ENCODE measurements around the gene DDRGK1.
"Not testable (repeated sequence)": the region's sequence is repeated elsewhere in the genome, so short reads cannot be mapped to it uniquely, and the experiment has no call there.

DNA sequence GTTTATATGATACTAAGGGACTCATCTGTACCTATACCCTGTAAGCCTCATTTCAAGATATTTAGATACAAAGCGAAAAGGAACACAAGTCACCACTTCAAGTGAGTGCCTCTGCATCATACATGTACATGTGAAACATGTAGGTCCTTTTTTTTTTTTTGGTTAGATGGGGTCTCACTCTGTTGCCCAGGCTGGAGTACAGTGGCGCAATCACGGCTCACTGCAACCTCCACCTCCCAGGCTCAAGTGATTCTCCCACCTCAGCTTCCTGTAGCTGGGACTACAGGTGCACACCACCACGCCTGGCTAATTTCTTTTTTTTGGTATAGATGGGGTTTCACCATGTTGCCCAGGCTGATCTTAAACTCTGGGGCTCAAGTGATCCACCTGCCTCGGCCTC, 22.1 kb downstream of the DDRGK1 start:
- TF ChIP-seq, protein P1, sequence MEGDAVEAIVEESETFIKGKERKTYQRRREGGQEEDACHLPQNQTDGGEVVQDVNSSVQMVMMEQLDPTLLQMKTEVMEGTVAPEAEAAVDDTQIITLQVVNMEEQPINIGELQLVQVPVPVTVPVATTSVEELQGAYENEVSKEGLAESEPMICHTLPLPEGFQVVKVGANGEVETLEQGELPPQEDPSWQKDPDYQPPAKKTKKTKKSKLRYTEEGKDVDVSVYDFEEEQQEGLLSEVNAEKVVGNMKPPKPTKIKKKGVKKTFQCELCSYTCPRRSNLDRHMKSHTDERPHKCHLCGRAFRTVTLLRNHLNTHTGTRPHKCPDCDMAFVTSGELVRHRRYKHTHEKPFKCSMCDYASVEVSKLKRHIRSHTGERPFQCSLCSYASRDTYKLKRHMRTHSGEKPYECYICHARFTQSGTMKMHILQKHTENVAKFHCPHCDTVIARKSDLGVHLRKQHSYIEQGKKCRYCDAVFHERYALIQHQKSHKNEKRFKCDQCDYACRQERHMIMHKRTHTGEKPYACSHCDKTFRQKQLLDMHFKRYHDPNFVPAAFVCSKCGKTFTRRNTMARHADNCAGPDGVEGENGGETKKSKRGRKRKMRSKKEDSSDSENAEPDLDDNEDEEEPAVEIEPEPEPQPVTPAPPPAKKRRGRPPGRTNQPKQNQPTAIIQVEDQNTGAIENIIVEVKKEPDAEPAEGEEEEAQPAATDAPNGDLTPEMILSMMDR (IDR thresholded peaks at IDR 0.05) = not testable (repeated sequence)
- not testable (repeated sequence) for TF ChIP-seq REST (IDR thresholded peaks at IDR 0.05; ENCODE audit: insufficient read depth in 1 of 2, low read depth in 2 of 2, low read length in 1 of 2); SIN3A (IDR thresholded peaks at IDR 0.05; ENCODE audit: borderline replicate concordance, insufficient read depth, low read depth, low read length); POLR2AphosphoS5 (IDR thresholded peaks at IDR 0.05; ENCODE audit: low read depth, low read length); TCF7L2 (IDR thresholded peaks at IDR 0.05; ENCODE audit: low read depth, low read length)
